Gastrocnemius medialis (tissue), 4 donors: ENCODE results near the gene XPR1. TPM values are rescaled to one million over a fixed set of nuclear protein-coding genes. Genes with fewer than 3 reads are reported as not detected.

Experiments used
- ATAC-seq, 2 donors: fragments of 150-250 bp; one replicate each; pipeline ENCODE4 v1.9.1; 2016
- DNase-seq, 2 donors: peaks; one replicate each; pipeline ENCODE4 v3.0.0-alpha.2; 2019
- H3K27ac ChIP-seq, 4 donors: fragments of 200-600 bp; sonication (generic); 1 replicate in 1 of 4; 2 replicates in 3 of 4; pipeline ENCODE4 v1.5.1; 2016 to 2018; ENCODE audit warnings: mild to moderate bottlenecking in 2 of 4, moderate library complexity in 1 of 4
- H3K27me3 ChIP-seq, 3 donors: fragments of 200-600 bp; sonication (generic) in 2 of 3; 1 replicate in 1 of 3; 2 replicates in 2 of 3; pipeline versions ENCODE4 v1.5.1 to v1.6.0; 2016 to 2019; ENCODE audit warnings: mild to moderate bottlenecking in 1 of 3, moderate library complexity in 1 of 3
- H3K36me3 ChIP-seq, 2 donors: fragments of 200-600 bp; sonication (generic) in 1 of 2; one replicate each; pipeline ENCODE4 v1.5.1; 2017 to 2018
- H3K4me1 ChIP-seq, 2 donors: fragments of 200-600 bp; sonication (generic) in 1 of 2; one replicate each; pipeline ENCODE4 v1.5.1; 2016 to 2017; ENCODE audit warnings: mild to moderate bottlenecking in 2 of 2
- H3K4me3 ChIP-seq, 4 donors: fragments of 200-600 bp; sonication (generic) in 3 of 4; 1 replicate in 1 of 4; 2 replicates in 3 of 4; pipeline ENCODE4 v1.5.1; 2016 to 2019; ENCODE audit warnings: mild to moderate bottlenecking in 2 of 4
- H3K9me3 ChIP-seq, 3 donors: fragments of 200-600 bp; sonication (generic) in 2 of 3; 1 replicate in 1 of 3; 2 replicates in 2 of 3; pipeline ENCODE4 v1.5.1; 2016 to 2019
- POLR2A ChIP-seq, 2 donors: fragments of 450-650 bp; IDR thresholded peaks; one replicate each; pipeline ENCODE4 v1.6.1; 2017; ENCODE audit warnings: antibody characterized with exemption in 2 of 2, mild to moderate bottlenecking in 2 of 2, moderate library complexity in 2 of 2
- in situ Hi-C, 4 donors: fragments of 200-750 bp; cut with MboI; loops; one replicate each; pipeline versions ENCODE4 v1.15.0 to v1.8.0; 2017; ENCODE audit warnings: low sequenced_read_pairs in 4 of 4
- intact Hi-C: fragments of 100-400 bp; cut with DNase I; formaldehyde crosslinking; loops from one replicate; pipeline ENCODE4 v1.15.1; 2023; ENCODE audit warnings: low total_unique reads
- total RNA-seq, 4 donors: library from RNA; depleted of rRNA; stranded (reverse); fragments of >200 nt; gene quantifications; one replicate each; pipeline versions ENCODE4 v1.1.0 to v1.2.3, GENCODE V29; 2016
- TF ChIP-seq, protein P1 (sequence below), 5 experiments: fragments of 450-650 bp in 3 of 5; fragments of 200-600 bp in 2 of 5; sonication (generic) in 2 of 5; IDR thresholded peaks in 4 of 5; conservative IDR thresholded peaks in 1 of 5; 1 replicate in 4 of 5; 2 replicates in 1 of 5; pipeline ENCODE4 v1.5.1; 2016 to 2019; ENCODE audit warnings: antibody characterized with exemption in 5 of 5, mild to moderate bottlenecking in 3 of 5, moderate library complexity in 3 of 5

XPR1 gene
- total RNA-seq, 4 donors from 2014 or later: 14.5 to 24.9 (median 18.6) TPM

DNA sequence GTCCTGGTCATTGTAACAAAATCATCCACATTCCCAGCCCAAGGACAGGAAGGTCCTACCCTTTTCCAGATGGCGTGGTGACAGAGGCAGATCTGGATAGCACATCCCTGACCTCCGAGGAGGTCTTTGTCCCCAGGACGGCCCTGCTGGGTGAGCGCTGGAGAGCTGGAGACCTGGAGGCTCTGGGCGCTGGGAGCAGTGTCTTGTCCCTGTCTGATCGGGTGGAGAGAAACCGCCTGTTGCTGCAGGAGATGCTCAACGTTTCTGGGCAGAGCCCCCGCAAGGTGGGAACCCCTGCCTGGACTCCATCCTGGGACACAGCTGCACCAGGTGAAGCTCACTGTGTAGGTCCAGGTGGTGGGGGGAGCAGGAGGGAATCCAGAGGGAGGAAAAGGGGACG lies 284.9 kb downstream of the XPR1 start:
- intact Hi-C loops: no loop called here
- H3K27ac ChIP-seq: no peak overlapping the region
- ATAC-seq (no peak), DNase-seq (no peak)
- H3K36me3 ChIP-seq: no peaks in the 10 kb centered on the region
- H3K4me1 ChIP-seq: peaks cover 0 to 4% of the 10 kb centered on the region in 2 donors
- H3K4me3 ChIP-seq: no peak overlapping the region
- peaks cover 0 to 10% (median 2%) of the 10 kb centered on the region in 3 donors for H3K27me3 ChIP-seq
- H3K9me3 ChIP-seq: no peaks in the 10 kb centered on the region
- in situ Hi-C loops: no loop called here
- TF ChIP-seq, protein P1, sequence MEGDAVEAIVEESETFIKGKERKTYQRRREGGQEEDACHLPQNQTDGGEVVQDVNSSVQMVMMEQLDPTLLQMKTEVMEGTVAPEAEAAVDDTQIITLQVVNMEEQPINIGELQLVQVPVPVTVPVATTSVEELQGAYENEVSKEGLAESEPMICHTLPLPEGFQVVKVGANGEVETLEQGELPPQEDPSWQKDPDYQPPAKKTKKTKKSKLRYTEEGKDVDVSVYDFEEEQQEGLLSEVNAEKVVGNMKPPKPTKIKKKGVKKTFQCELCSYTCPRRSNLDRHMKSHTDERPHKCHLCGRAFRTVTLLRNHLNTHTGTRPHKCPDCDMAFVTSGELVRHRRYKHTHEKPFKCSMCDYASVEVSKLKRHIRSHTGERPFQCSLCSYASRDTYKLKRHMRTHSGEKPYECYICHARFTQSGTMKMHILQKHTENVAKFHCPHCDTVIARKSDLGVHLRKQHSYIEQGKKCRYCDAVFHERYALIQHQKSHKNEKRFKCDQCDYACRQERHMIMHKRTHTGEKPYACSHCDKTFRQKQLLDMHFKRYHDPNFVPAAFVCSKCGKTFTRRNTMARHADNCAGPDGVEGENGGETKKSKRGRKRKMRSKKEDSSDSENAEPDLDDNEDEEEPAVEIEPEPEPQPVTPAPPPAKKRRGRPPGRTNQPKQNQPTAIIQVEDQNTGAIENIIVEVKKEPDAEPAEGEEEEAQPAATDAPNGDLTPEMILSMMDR (IDR thresholded peaks at IDR 0.05 in 4 of 5, conservative IDR thresholded peaks at IDR 0.05 in 1 of 5): no peak
- TF ChIP-seq POLR2A (IDR thresholded peaks at IDR 0.05): no peak

DNA sequence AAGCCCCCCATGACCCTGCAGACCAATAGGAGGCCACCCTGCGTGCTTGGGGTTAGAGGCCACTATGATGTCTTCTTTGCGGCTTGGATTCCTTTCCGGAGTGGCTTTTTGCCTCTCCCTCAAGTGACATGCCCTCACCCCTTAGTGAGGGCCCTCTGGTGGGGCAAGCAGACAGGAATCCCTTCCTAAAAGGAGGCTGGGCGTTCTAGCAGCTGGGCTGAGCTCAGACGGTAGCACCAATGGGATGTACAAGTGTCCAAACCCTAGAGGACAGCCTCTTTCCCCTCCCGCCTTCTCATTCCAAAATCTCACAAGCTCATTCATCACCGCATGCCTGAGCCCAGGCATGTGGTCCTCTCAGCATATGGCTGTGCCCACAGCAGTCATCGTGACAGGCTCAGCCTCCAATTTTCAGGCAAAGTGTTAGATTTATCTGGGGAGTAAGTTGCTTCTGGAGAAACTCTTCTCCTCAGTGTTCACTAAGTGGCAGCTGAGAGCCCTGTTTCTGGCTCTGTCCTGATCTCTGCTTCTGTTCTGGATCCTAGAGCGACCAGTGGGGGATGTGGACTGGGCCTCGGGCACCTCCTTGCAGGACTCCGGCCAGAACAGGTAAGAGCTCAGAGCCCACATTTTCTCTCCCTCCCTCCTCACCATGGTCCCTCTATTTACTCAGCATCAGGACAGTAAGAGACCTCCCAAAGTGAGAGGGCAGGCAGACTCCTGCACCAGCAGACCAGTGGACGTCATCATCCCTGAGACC lies 285.7 kb downstream of the XPR1 start:
- Histone ChIP-seq H3K27me3 (peaks cover 0 to 10% (median 0%) of the 10 kb centered on the region in 3 donors), H3K36me3 (no peaks in the 10 kb centered on the region), H3K27ac (no peak overlapping the region), H3K4me3 (no peak overlapping the region), H3K4me1 (no peaks in the 10 kb centered on the region), H3K9me3 (no peaks in the 10 kb centered on the region)
- ATAC-seq (no peak), DNase-seq (no peak)
- in situ Hi-C loops: no loop called here
- intact Hi-C loops: no loop called here
- TF ChIP-seq, protein P1 (IDR thresholded peaks at IDR 0.05 in 4 of 5, conservative IDR thresholded peaks at IDR 0.05 in 1 of 5): no peak
- TF ChIP-seq POLR2A (IDR thresholded peaks at IDR 0.05): no peak

DNA sequence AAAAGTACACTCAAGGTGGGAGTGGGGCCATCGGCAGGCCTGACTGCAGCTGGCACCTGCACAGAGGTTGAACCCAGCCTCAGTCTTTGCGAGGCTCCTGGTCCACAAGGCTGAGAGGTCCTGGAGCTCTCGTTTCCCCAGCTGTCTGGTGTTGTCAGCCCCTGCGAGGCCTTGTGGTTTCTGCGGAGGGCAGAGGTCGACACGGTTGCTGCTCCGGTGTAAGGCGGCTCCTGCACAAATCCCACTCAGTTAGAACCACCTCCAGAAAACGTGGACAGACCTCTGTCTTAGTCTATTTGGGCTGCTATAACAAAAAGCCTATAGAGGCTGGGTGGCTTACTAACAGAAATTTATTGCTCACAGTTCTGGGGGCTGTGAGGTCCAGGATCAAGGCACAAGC lies 286.7 kb downstream of the XPR1 start:
- Histone ChIP-seq H3K4me3 (no peak overlapping the region), H3K9me3 (no peaks in the 10 kb centered on the region), H3K4me1 (no peaks in the 10 kb centered on the region), H3K27me3 (peaks cover 0 to 4% (median 0%) of the 10 kb centered on the region in 3 donors), H3K27ac (no peak overlapping the region), H3K36me3 (no peaks in the 10 kb centered on the region)
- DNase-seq (no peak), ATAC-seq (no peak)
- in situ Hi-C loops (no loop called here), intact Hi-C loops (no loop called here)
- TF ChIP-seq POLR2A (IDR thresholded peaks at IDR 0.05): no peak
- TF ChIP-seq, protein P1 (IDR thresholded peaks at IDR 0.05 in 4 of 5, conservative IDR thresholded peaks at IDR 0.05 in 1 of 5): no peak

DNA sequence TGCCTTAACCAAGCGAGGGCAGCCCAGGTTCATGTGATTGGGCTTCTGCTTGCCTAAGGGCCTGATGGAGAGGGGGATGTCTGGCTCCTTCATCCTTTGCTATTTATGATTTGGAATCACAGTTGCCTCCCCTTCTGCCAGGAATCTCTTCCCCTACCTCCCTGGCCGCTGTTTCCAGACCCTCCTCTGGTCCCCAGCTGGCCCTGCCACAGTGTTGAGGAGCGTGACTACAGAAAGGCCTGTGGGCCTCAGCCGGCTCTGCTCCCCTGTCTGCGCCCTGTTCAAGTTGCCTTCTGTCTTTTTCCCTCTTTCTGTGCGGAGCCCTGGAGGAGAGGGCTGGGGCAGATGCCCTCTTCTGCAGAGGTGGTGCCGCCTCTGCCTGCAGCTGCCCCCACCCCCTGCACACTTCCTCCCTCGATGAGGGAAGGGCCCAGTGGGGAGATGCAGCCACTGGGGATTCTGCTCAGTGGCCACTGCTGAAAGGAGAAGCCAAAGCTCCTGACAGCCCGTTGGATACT lies 287.4 kb downstream of the XPR1 start:
- ATAC-seq (no peak), DNase-seq (no peak)
- Histone ChIP-seq H3K4me1 (no peaks in the 10 kb centered on the region), H3K27ac (no peak overlapping the region), H3K4me3 (no peak overlapping the region), H3K9me3 (no peaks in the 10 kb centered on the region), H3K36me3 (no peaks in the 10 kb centered on the region), H3K27me3 (no peaks in the 10 kb centered on the region)
- intact Hi-C loops (no loop called here), in situ Hi-C loops (no loop called here)
- no peak for TF ChIP-seq POLR2A (IDR thresholded peaks at IDR 0.05)
- TF ChIP-seq, protein P1 (IDR thresholded peaks at IDR 0.05 in 4 of 5, conservative IDR thresholded peaks at IDR 0.05 in 1 of 5): no peak
